ENCODE data around the gene WDR81. TPM values are rescaled to one million over a fixed set of nuclear protein-coding genes. Genes with fewer than 3 reads are reported as not detected.
A peak's percentile ranks its signal among the peaks of the same experiment; 100 is the strongest.

WDR81 gene
- total RNA-seq, 1 donor from 2014 or later = 16.0 TPM

DNA sequence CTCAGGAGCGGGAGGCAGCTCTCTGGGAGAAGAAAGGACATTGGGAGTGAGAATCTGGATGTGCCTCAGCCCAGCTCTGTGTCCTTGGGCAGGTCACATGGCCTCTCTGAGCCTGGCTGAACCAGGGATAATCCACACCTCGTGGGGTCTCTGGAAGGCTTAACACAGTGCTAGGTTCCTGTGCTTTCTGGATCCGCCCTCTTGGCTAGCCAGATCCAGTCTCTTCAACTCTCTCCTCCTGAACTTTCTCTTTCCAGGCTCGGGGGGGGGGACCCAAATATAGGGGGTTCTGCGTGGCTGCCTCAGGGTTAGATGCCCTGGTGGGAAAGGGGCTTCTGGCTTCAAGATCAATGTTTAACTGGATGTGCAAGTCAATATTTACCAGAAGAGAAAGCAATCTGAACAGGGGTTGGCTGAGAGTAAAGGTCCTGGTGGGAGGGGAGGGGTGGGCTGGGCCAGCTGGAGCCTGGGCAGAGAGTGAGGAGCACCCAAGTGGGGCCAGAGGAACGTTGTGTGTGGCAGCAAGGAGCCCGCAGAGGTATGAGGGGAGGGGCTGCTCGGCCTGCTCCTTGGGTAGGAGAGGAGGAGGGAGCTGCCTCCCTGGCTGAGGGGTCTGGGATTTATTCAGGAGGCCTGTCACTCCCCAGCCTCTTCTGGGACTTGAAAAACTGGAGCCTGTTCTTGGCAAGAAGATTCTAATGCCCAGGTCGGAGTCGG lies 18.0 kb downstream of the WDR81 start, which contains the start of gene SERPINF2:
Gene SERPINF2, plus strand, starts transcription at position 501 of the 717 bp plus-strand sequence. CDS start 2,125 bp downstream, outside the sequence.
- Mint-ChIP-seq H3K9me3 (no peaks in the 10 kb centered on the region), H3K4me1 (ENCODE audit: unreplicated experiment) (peaks cover 8% of the 10 kb centered on the region), H3K27me3 (no peaks in the 10 kb centered on the region), H3K27ac (no peak within 1 kb of the TSS), H3K36me3 (no peaks in the 10 kb centered on the region), H3K4me3 (peak within 1 kb of the TSS; percentile 63)
- no peak for TF ChIP-seq CTCF (conservative IDR thresholded peaks at IDR 0.05)
- no peak for DNase-seq (ENCODE audit: extremely low spot score, unreplicated experiment)

- H3K36me3 Mint-ChIP-seq = no peaks in the 10 kb centered on the region
- no peak for DNase-seq (ENCODE audit: extremely low spot score, unreplicated experiment)
- no peaks in the 10 kb centered on the region for H3K9me3 Mint-ChIP-seq
- H3K27ac Mint-ChIP-seq = no peak overlapping the region
- H3K4me1 Mint-ChIP-seq (ENCODE audit: unreplicated experiment) = peaks cover 8% of the 10 kb centered on the region
- no peak overlapping the region for H3K4me3 Mint-ChIP-seq
- no peak for TF ChIP-seq CTCF (conservative IDR thresholded peaks at IDR 0.05)
- no peaks in the 10 kb centered on the region for H3K27me3 Mint-ChIP-seq
These were observed 18.6 kb downstream of the WDR81 start for GRCh38 chr17:1743088-1743439.

DNA sequence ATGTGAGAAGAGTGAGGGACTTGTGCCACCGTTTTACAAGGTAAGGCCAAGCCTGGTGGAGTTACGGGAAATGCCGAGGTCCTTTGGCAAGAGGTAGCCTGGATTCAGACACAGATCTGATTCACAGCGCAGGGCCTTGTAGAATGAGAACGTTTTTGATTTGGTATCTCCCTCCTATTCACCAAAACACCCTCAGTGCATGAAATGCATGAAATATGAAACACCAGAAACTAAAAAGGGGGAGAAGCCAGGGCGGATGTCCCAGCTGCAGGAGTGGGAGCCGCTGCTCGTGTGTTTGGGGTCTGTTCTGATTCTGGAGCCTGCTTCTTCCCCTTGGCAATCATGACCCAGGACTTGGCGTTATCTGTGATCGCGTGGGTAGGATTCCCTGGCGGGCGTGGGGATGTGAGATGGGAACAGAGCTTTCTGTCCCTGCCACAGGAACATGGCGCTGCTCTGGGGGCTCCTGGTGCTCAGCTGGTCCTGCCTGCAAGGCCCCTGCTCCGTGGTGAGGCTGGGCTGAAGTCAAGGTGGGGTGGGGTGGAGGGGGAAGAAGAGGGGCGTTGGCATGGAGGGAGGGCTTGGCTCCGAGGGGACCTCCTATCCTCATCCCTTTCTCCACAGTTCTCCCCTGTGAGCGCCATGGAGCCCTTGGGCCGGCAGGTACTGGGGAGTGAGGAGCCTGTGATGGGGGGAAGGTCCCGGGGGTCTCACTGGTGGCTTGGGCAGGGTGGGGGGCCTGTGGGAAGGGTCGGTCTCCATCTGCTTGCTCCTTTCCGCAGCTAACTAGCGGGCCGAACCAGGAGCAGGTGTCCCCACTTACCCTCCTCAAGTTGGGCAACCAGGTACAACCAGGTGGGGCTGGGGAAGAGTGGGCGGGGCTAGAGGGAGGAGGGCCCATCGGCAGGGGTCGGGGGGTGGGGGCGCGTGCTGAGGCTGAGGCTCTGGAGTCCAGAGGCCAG lies 20.3 kb downstream of the WDR81 start:
- TF ChIP-seq CTCF (conservative IDR thresholded peaks at IDR 0.05) = no peak
- no peaks in the 10 kb centered on the region for H3K9me3 Mint-ChIP-seq
- H3K4me3 Mint-ChIP-seq = no peak overlapping the region
- H3K27ac Mint-ChIP-seq = no peak overlapping the region
- H3K27me3 Mint-ChIP-seq = no peaks in the 10 kb centered on the region
- no peaks in the 10 kb centered on the region for H3K36me3 Mint-ChIP-seq
- DNase-seq (ENCODE audit: extremely low spot score, unreplicated experiment) = no peak
- H3K4me1 Mint-ChIP-seq (ENCODE audit: unreplicated experiment) = peaks cover 8% of the 10 kb centered on the region

DNA sequence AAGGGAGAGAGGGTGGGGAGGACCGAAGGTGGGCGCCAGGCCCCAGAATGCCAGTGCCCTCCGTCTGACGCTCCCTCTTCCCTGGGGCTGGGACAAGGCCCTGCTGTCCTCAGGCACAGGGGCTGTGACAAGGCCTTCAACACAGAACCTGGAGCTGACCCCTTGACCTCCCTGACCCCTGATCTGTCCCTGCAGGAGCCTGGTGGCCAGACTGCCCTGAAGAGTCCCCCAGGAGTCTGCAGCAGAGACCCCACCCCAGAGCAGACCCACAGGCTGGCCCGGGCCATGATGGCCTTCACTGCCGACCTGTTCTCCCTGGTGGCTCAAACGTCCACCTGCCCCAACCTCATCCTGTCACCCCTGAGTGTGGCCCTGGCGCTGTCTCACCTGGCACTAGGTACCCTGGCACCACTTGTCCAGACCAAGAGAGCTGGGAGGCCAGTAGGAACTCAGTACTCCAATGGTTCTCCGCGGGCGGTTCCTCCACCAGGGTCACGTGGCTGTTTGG lies 21.1 kb downstream of the WDR81 start:
- H3K4me3 Mint-ChIP-seq = no peak overlapping the region
- H3K36me3 Mint-ChIP-seq = no peaks in the 10 kb centered on the region
- peaks cover 8% of the 10 kb centered on the region for H3K4me1 Mint-ChIP-seq (ENCODE audit: unreplicated experiment)
- no peak for DNase-seq (ENCODE audit: extremely low spot score, unreplicated experiment)
- H3K27me3 Mint-ChIP-seq = no peaks in the 10 kb centered on the region
- no peak overlapping the region for H3K27ac Mint-ChIP-seq
- no peak for TF ChIP-seq CTCF (conservative IDR thresholded peaks at IDR 0.05)
- H3K9me3 Mint-ChIP-seq = no peaks in the 10 kb centered on the region

DNA sequence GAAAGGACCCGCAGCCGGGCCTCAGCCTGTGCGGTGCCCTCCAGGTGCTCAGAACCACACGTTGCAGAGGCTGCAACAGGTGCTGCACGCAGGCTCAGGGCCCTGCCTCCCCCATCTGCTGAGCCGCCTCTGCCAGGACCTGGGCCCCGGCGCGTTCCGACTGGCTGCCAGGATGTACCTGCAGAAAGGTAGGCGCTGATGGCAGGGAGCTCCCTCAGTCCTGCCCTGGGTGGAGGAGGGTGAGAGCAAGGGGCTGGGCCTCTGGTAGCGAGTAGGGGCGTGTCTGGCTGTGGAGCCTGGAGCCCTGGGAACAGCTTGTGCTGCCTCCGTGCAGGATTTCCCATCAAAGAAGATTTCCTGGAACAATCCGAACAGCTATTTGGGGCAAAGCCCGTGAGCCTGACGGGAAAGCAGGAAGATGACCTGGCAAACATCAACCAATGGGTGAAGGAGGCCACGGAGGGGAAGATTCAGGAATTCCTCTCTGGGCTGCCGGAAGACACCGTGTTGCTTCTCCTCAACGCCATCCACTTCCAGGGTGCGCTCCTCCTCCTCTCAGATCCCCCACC lies 22.6 kb downstream of the WDR81 start:
- H3K4me1 Mint-ChIP-seq (ENCODE audit: unreplicated experiment) = peaks cover 8% of the 10 kb centered on the region
- no peak overlapping the region for H3K4me3 Mint-ChIP-seq
- no peak for DNase-seq (ENCODE audit: extremely low spot score, unreplicated experiment)
- no peaks in the 10 kb centered on the region for H3K9me3 Mint-ChIP-seq
- TF ChIP-seq CTCF (conservative IDR thresholded peaks at IDR 0.05) = no peak
- no peaks in the 10 kb centered on the region for H3K36me3 Mint-ChIP-seq
- H3K27ac Mint-ChIP-seq = no peak overlapping the region
- H3K27me3 Mint-ChIP-seq = no peaks in the 10 kb centered on the region

All from type B pancreatic cell (in vitro differentiated cells).